AG20443 (cell line): ENCODE measurements around the gene DPP7.
"Not testable (repeated sequence)": the region's sequence is repeated elsewhere in the genome, so short reads cannot be mapped to it uniquely, and the experiment has no call there.

Experiments
- DNase-seq: peaks from one replicate; pipeline ENCODE4 v3.0.0; 2012; ENCODE audit warnings: low spot score, mixed read lengths

The DPP7 gene

GRCh38 chr9:137129456-137130175, 15.1 kb upstream of the DPP7 start:
- peak; percentile 99 for DNase-seq

- DNase-seq = no peak
Measured at GRCh38 chr9:137128862-137129455, 14.4 kb upstream of the DPP7 start.

- DNase-seq = no peak
Measured at GRCh38 chr9:137128158-137128861, 13.8 kb upstream of the DPP7 start.

- DNase-seq = no peak
Measured at GRCh38 chr9:137127301-137128157, 13.0 kb upstream of the DPP7 start.

GRCh38 chr9:137126786-137127185, 12.3 kb upstream of the DPP7 start:
- no peak for DNase-seq

- DNase-seq = not testable (repeated sequence)
Measured at GRCh38 chr9:137123952-137124462, 9.5 kb upstream of the DPP7 start.

GRCh38 chr9:137123468-137123837, 8.9 kb upstream of the DPP7 start:
- no peak for DNase-seq

- DNase-seq = not testable (repeated sequence)
Measured at GRCh38 chr9:137122796-137123467, 8.4 kb upstream of the DPP7 start.

GRCh38 chr9:137121927-137122795, 7.6 kb upstream of the DPP7 start:
- not testable (repeated sequence) for DNase-seq

- not testable (repeated sequence) for DNase-seq
Measured at GRCh38 chr9:137118092-137118603, 3.6 kb upstream of the DPP7 start.

GRCh38 chr9:137117269-137117731, 2.8 kb upstream of the DPP7 start:
- DNase-seq = no peak

GRCh38 chr9:137116728-137117127, 2.2 kb upstream of the DPP7 start:
- no peak for DNase-seq

- no peak for DNase-seq
Measured at GRCh38 chr9:137116027-137116507, 1.5 kb upstream of the DPP7 start.

GRCh38 chr9:137115394-137116026, 977 bp upstream of the DPP7 start:
- no peak for DNase-seq

GRCh38 chr9:137114220-137114612, 317 bp downstream of the DPP7 start:
- peak; percentile 55 for DNase-seq

GRCh38 chr9:137113385-137114159, 961 bp downstream of the DPP7 start:
- DNase-seq = peak; percentile 71

GRCh38 chr9:137112564-137113384, 1.8 kb downstream of the DPP7 start:
- no peak for DNase-seq
